Measurements from ENCODE around the gene CLIP1. TPM values are rescaled to one million over a fixed set of nuclear protein-coding genes. Genes with fewer than 3 reads are reported as not detected.
"Not testable (repeated sequence)": the region's sequence is repeated elsewhere in the genome, so short reads cannot be mapped to it uniquely, and the experiment has no call there.

Gene CLIP1
- 10 to 100 TPM; 54.7 to 89.3 (median 65.1) TPM for total RNA-seq
- polyA plus RNA-seq, result 10 to 100 TPM; 13.6 to 25.8 TPM
- 120 reads per million, percentile 87 among the genes with 10 or more reads in this experiment for total RNA-seq

GRCh38 chr12:122421821-122422729 is at the start of gene CLIP1:
CLIP1 (minus strand) TSS chr12:122422669; CDS start chr12:122380452, 42,217 bp downstream.
- peak; percentile 40 to 73 (median 57) for DNase-seq
- H3K27me3 Mint-ChIP-seq, result no peaks in the 10 kb centered on the region

GRCh38 chr12:122471324-122472226 is 49.1 kb upstream of the CLIP1 start:
- no peaks in the 10 kb centered on the region for H3K9me3 Mint-ChIP-seq
- peak; percentile 86 for ATAC-seq
- H3K27me3 Mint-ChIP-seq, result no peaks in the 10 kb centered on the region
- Histone ChIP-seq H3K4me3 (ENCODE audit: low read length) (no peak overlapping the region), H3K27me3 (ENCODE audit: control insufficient read depth in 2 of 2, insufficient read depth in 2 of 2, low read length in 2 of 2) (no peaks in the 10 kb centered on the region), H3K4me1 (ENCODE audit: control insufficient read depth in 2 of 2, insufficient read depth in 2 of 2, low read length in 2 of 2) (no peaks in the 10 kb centered on the region), H3K36me3 (ENCODE audit: control insufficient read depth in 2 of 3, insufficient read depth in 3 of 3, low read length in 3 of 3) (peaks cover 0 to 32% (median 8%) of the 10 kb centered on the region in 3 experiments), H3K9me3 (ENCODE audit: control insufficient read depth in 2 of 3, low read length in 3 of 3) (no peaks in the 10 kb centered on the region), H3K27ac (ENCODE audit: low read depth, low read length) (no peak overlapping the region)
- peaks cover 5 to 25% (median 9%) of the 10 kb centered on the region in 5 donors for H3K36me3 Mint-ChIP-seq
- DNase-seq, result peak in 7 of 9 donors; percentile 26 to 68 (median 64)
- peaks cover 1 to 23% (median 8%) of the 10 kb centered on the region in 7 donors for H3K4me1 Mint-ChIP-seq
- H3K4me3 Mint-ChIP-seq, result no peak overlapping the region
- CTCF ChIA-PET, result interaction anchor here (0.5 to 6.9 kb wide), 23 partner anchors 9 to 1470 kb away, joined by 3 to 223 read pairs (median 4); partner anchors contain the start of gene CLIP1
- POLR2A ChIA-PET, result interaction anchor here (0.6 to 4.0 kb wide), 7 partner anchors 13 to 373 kb away, joined by 3 to 40 read pairs (median 3); no protein-coding TSS in a partner anchor
- intact Hi-C loops (cut with micrococcal nuclease), result loop anchor here (1.0 to 10.0 kb wide), 6 partner anchors 18 to 137 kb away; partner anchors contain the start of gene CLIP1 (in 1 of the 2)
- peak overlapping the region in 8 of 9 donors; percentile 5 to 77 (median 46) for H3K27ac Mint-ChIP-seq

More at GRCh38 chr12:122421821-122422729, at the start of gene CLIP1:
- Mint-ChIP-seq H3K36me3 (peaks cover 0 to 6% (median 5%) of the 10 kb centered on the region in 5 donors), H3K4me1 (peaks cover 23 to 39% (median 35%) of the 10 kb centered on the region in 7 donors), H3K4me3 (peak within 1 kb of the TSS; percentile 91 to 97 (median 92)), H3K9me3 (no peaks in the 10 kb centered on the region), H3K27ac (peak within 1 kb of the TSS; percentile 83 to 93 (median 91))
- intact Hi-C loops (cut with micrococcal nuclease), result loop anchor here (1.0 to 2.0 kb wide), 9 partner anchors 9 to 196 kb away; partner anchors contain the start of genes DIABLO (in 1 of the 2), KNTC1 (in 1 of the 2), RSRC2 (in 1 of the 2) and ZCCHC8 (in 1 of the 2)
- CTCF ChIA-PET, result interaction anchor here (0.6 to 2.0 kb wide), 4 partner anchors 23 to 51 kb away, joined by 3 to 9 read pairs (median 4); no protein-coding TSS in a partner anchor
- POLR2A ChIA-PET, result interaction anchor here (1.0 to 1.4 kb wide), 2 partner anchors 12 to 23 kb away, joined by 3 to 4 read pairs; no protein-coding TSS in a partner anchor
- peak; percentile 84 for ATAC-seq
- no peaks in the 10 kb centered on the region for H3K9me3 ChIP-seq (ENCODE audit: control insufficient read depth in 2 of 3, low read length in 3 of 3)
- no peaks in the 10 kb centered on the region for H3K27me3 ChIP-seq (ENCODE audit: control insufficient read depth in 2 of 2, insufficient read depth in 2 of 2, low read length in 2 of 2)
- H3K4me3 ChIP-seq (ENCODE audit: low read length), result peak within 1 kb of the TSS; percentile 71
- no peaks in the 10 kb centered on the region for H3K36me3 ChIP-seq (ENCODE audit: control insufficient read depth in 2 of 3, insufficient read depth in 3 of 3, low read length in 3 of 3)
- peaks cover 17 to 20% of the 10 kb centered on the region in 2 donors for H3K4me1 ChIP-seq (ENCODE audit: control insufficient read depth in 2 of 2, insufficient read depth in 2 of 2, low read length in 2 of 2)
- H3K27ac ChIP-seq (ENCODE audit: low read depth, low read length), result peak within 1 kb of the TSS; percentile 90

- intact Hi-C loops (cut with micrococcal nuclease), result loop anchor here in 1 of 2 donors (10.0 kb wide), 1 partner anchor 136 kb away; no protein-coding TSS in a partner anchor
- not testable (repeated sequence) for ATAC-seq; H3K9me3 Mint-ChIP-seq; H3K4me3 ChIP-seq (ENCODE audit: low read length); H3K4me1 ChIP-seq (ENCODE audit: control insufficient read depth in 2 of 2, insufficient read depth in 2 of 2, low read length in 2 of 2); DNase-seq; H3K27me3 ChIP-seq (ENCODE audit: control insufficient read depth in 2 of 2, insufficient read depth in 2 of 2, low read length in 2 of 2); H3K27ac ChIP-seq (ENCODE audit: low read depth, low read length); H3K4me3 Mint-ChIP-seq; H3K27me3 Mint-ChIP-seq; H3K9me3 ChIP-seq (ENCODE audit: control insufficient read depth in 2 of 3, low read length in 3 of 3)
- Mint-ChIP-seq H3K27ac (peak overlapping the region in 1 of 9 donors; percentile 46), H3K4me1 (peaks cover 0 to 19% (median 8%) of the 10 kb centered on the region in 7 donors), H3K36me3 (peaks cover 4 to 16% (median 4%) of the 10 kb centered on the region in 5 donors)
- H3K36me3 ChIP-seq (ENCODE audit: control insufficient read depth in 2 of 3, insufficient read depth in 3 of 3, low read length in 3 of 3), result peaks cover 0 to 22% (median under 1%) of the 10 kb centered on the region in 3 experiments
- ChIA-PET CTCF (interaction anchor here (0.7 to 6.9 kb wide), 8 partner anchors 18 to 1469 kb away, joined by 3 to 223 read pairs (median 4); partner anchors contain the start of gene CLIP1), POLR2A (interaction anchor here (0.6 to 4.0 kb wide), 2 partner anchors 71 to 271 kb away, joined by 3 to 40 read pairs; no protein-coding TSS in a partner anchor)
These were observed 48.1 kb upstream of the CLIP1 start for GRCh38 chr12:122470576-122470975.

- H3K4me3 ChIP-seq (ENCODE audit: low read length); ATAC-seq; H3K9me3 Mint-ChIP-seq; H3K27ac ChIP-seq (ENCODE audit: low read depth, low read length); H3K27me3 ChIP-seq (ENCODE audit: control insufficient read depth in 2 of 2, insufficient read depth in 2 of 2, low read length in 2 of 2); H3K4me3 Mint-ChIP-seq; DNase-seq; H3K9me3 ChIP-seq (ENCODE audit: control insufficient read depth in 2 of 3, low read length in 3 of 3); H3K27me3 Mint-ChIP-seq; H3K4me1 ChIP-seq (ENCODE audit: control insufficient read depth in 2 of 2, insufficient read depth in 2 of 2, low read length in 2 of 2): not testable (repeated sequence)
- Mint-ChIP-seq H3K4me1 (peaks cover 0 to 14% (median 8%) of the 10 kb centered on the region in 7 donors), H3K27ac (peak overlapping the region in 1 of 9 donors; percentile 62), H3K36me3 (peaks cover 0 to 11% (median 0%) of the 10 kb centered on the region in 5 donors)
- H3K36me3 ChIP-seq (ENCODE audit: control insufficient read depth in 2 of 3, insufficient read depth in 3 of 3, low read length in 3 of 3), result peaks cover 0 to 14% (median 0%) of the 10 kb centered on the region in 3 experiments
- ChIA-PET CTCF (interaction anchor here (0.7 to 6.9 kb wide), 2 partner anchors 44 to 71 kb away, joined by 3 to 223 read pairs; no protein-coding TSS in a partner anchor), POLR2A (interaction anchor here (4.0 kb wide), 1 partner anchor 70 kb away, joined by 40 read pairs; no protein-coding TSS in a partner anchor)
- intact Hi-C loops (cut with micrococcal nuclease), result loop anchor here in 1 of 2 donors (10.0 kb wide), 1 partner anchor 135 kb away; no protein-coding TSS in a partner anchor
These were observed 47.4 kb upstream of the CLIP1 start for GRCh38 chr12:122469856-122470255.

GRCh38 chr12:122467983-122468382 is 45.5 kb upstream of the CLIP1 start:
- no peak overlapping the region for H3K27ac ChIP-seq (ENCODE audit: low read depth, low read length)
- Mint-ChIP-seq H3K36me3 (peaks cover 0 to under 1% (median 0%) of the 10 kb centered on the region in 5 donors), H3K27ac (no peak overlapping the region), H3K4me3 (no peak overlapping the region), H3K27me3 (no peaks in the 10 kb centered on the region), H3K4me1 (peaks cover 0 to 10% (median 7%) of the 10 kb centered on the region in 7 donors), H3K9me3 (no peaks in the 10 kb centered on the region)
- CTCF ChIA-PET, result interaction anchor here (0.6 kb wide), 1 partner anchor 552 kb away, joined by 4 read pairs; no protein-coding TSS in a partner anchor
- H3K4me3 ChIP-seq (ENCODE audit: low read length), result no peak overlapping the region
- DNase-seq (no peak), ATAC-seq (no peak)
- H3K9me3 ChIP-seq (ENCODE audit: control insufficient read depth in 2 of 3, low read length in 3 of 3), result no peaks in the 10 kb centered on the region
- no peaks in the 10 kb centered on the region for H3K36me3 ChIP-seq (ENCODE audit: control insufficient read depth in 2 of 3, insufficient read depth in 3 of 3, low read length in 3 of 3)
- no peaks in the 10 kb centered on the region for H3K27me3 ChIP-seq (ENCODE audit: control insufficient read depth in 2 of 2, insufficient read depth in 2 of 2, low read length in 2 of 2)
- POLR2A ChIA-PET, result interaction anchor here (0.7 kb wide), 1 partner anchor 80 kb away, joined by 3 read pairs; no protein-coding TSS in a partner anchor
- no peaks in the 10 kb centered on the region for H3K4me1 ChIP-seq (ENCODE audit: control insufficient read depth in 2 of 2, insufficient read depth in 2 of 2, low read length in 2 of 2)
- intact Hi-C loops (cut with micrococcal nuclease), result no loop called here
